Esophagus squamous epithelium (tissue), 5 donors: Measurements from ENCODE around the gene CAPN2. TPM values are rescaled to one million over a fixed set of nuclear protein-coding genes. Genes with fewer than 3 reads are reported as not detected.
"Not testable (repeated sequence)": the region's sequence is repeated elsewhere in the genome, so short reads cannot be mapped to it uniquely, and the experiment has no call there.

Source experiments
- DNase-seq: peaks from one replicate; lab custom pipeline; 2025; lab: John Stamatoyannopoulos, UW
- H3K27ac ChIP-seq, 4 donors: fragments of 200-600 bp; sonication (generic); one replicate each; pipeline ENCODE4 v1.5.1; 2016 to 2019; ENCODE audit warnings: mild to moderate bottlenecking in 1 of 4
- H3K27me3 ChIP-seq, 4 donors: fragments of 200-600 bp; sonication (generic); 1 replicate in 3 of 4; 2 replicates in 1 of 4; pipeline versions ENCODE4 v1.5.1 to v1.6.0; 2017 to 2021; ENCODE audit warnings: antibody characterized with exemption in 1 of 4
- H3K36me3 ChIP-seq, 3 donors: fragments of 200-600 bp; sonication (generic); one replicate each; pipeline ENCODE4 v1.5.1; 2016 to 2019
- H3K4me1 ChIP-seq, 3 donors: fragments of 200-600 bp; sonication (generic); one replicate each; pipeline ENCODE4 v1.5.1; 2017 to 2019
- H3K4me3 ChIP-seq, 4 donors: fragments of 200-600 bp; sonication (generic); 1 replicate in 3 of 4; 2 replicates in 1 of 4; pipeline ENCODE4 v1.5.1; 2016 to 2019; ENCODE audit warnings: mild to moderate bottlenecking in 2 of 4, moderate library complexity in 1 of 4
- H3K9me3 ChIP-seq, 3 donors: fragments of 200-600 bp; sonication (generic); one replicate each; pipeline ENCODE4 v1.5.1; 2016 to 2019
- CTCF ChIP-seq, 6 experiments: fragments of 450-650 bp in 4 of 6; fragments of 200-600 bp in 2 of 6; sonication (generic) in 2 of 6; IDR thresholded peaks; one replicate each; pipeline ENCODE4 v1.5.1; 2016 to 2019; ENCODE audit warnings: antibody characterized with exemption in 6 of 6, mild to moderate bottlenecking in 4 of 6, moderate library complexity in 4 of 6
- POLR2A ChIP-seq, 4 donors: fragments of 450-650 bp; IDR thresholded peaks; one replicate each; pipeline ENCODE4 v1.6.1; 2017; ENCODE audit warnings: antibody characterized with exemption in 4 of 4, mild to moderate bottlenecking in 4 of 4, moderate library complexity in 3 of 4
- WGBS, 2 donors: methylation state at CpG; one replicate each; pipeline ENCODE4 v1.1.5; 2018; 5-methylcytosine and 5-hydroxymethylcytosine counted together
- intact Hi-C: fragments of 100-400 bp; cut with DNase I; formaldehyde crosslinking; loops from one replicate; pipeline ENCODE4 v1.15.0; 2022
- total RNA-seq, 4 donors: library from RNA; depleted of rRNA; stranded (reverse); fragments of >200 nt; gene quantifications; one replicate each; pipeline ENCODE4 v1.1.0, GENCODE V29; 2016
- donor health status: DM: yes; HTN: yes; CAD: no.

CAPN2 gene
- total RNA-seq, 4 donors from 2014 or later, result 145 to 234 (median 177) TPM

DNA sequence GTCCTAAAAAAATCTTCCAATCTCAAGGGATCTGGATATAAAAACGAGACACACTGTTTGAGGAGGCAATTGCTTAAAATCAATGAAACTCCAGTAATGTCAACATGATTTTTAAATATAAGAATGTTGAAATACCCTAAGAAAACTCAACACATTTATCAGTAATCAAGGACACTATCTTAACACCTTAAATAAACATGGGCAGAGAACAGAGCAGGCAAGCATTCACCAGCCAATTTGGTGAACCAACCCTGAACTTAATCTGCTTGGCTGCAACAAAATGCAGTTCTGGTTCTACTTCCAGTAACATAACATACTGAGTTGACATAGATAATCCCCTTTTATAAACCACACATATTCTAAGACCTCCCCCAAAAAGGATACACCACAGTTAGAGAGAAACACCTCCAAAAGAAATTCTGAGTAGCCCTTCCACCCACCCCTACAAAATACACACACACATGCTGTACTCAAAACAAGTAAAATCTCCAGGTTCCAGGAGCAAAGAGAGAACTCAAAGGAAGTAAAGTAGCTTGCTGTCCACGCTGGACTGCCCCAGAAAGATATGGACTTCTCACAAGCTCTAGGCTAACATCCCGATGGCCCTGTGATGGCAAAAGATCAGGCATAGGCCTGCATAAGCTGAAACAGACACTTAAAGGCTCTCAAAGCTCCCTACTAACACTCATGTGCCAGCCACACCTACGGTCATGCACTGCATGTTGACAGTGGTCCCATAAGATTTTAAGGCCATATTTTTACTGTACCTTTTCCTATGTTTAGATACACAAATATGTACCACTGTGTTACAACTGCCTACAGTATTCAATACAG, 102.9 kb downstream of the CAPN2 start:
- peaks cover 0 to 55% (median 13%) of the 10 kb centered on the region in 3 donors for H3K36me3 ChIP-seq
- intact Hi-C loops, result no loop called here
- no peak for DNase-seq
- H3K27ac ChIP-seq, result no peak overlapping the region
- 61 to 69% methylated on average over 3 to 4 of the region's 4 CpGs for WGBS, 2 donors
- no peaks in the 10 kb centered on the region for H3K9me3 ChIP-seq
- H3K27me3 ChIP-seq, result no peaks in the 10 kb centered on the region
- H3K4me3 ChIP-seq, result no peak overlapping the region
- H3K4me1 ChIP-seq, result peaks cover 0 to 17% (median 0%) of the 10 kb centered on the region in 3 donors
- TF ChIP-seq POLR2A (IDR thresholded peaks at IDR 0.05), result no peak
- TF ChIP-seq CTCF (IDR thresholded peaks at IDR 0.05), result no peak

DNA sequence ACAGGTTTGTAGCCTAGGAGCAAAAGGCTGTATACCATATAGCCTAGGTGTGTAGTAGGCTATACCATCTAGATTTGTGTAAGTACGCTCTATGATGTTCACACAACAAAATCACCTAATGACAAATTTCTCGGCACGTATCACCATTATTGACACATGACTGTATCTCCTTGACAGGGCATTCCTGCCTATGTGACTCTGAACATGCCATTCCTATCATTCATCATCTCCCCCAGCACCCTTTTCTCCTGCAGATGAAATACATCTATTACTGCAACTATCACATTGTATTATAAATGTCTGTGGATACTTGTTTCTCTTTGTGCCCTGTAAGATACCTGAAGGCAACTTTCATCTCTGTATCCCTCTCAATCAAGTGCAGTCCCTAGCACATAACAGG, 103.5 kb downstream of the CAPN2 start:
- H3K9me3 ChIP-seq, result no peaks in the 10 kb centered on the region
- TF ChIP-seq CTCF (IDR thresholded peaks at IDR 0.05), result no peak
- no peak for TF ChIP-seq POLR2A (IDR thresholded peaks at IDR 0.05)
- WGBS, 2 donors, result 71 to 93% methylated on average over 3 of the region's 3 CpGs
- H3K27me3 ChIP-seq, result no peaks in the 10 kb centered on the region
- intact Hi-C loops, result no loop called here
- H3K4me1 ChIP-seq, result peaks cover 0 to 17% (median 0%) of the 10 kb centered on the region in 3 donors
- no peak overlapping the region for H3K4me3 ChIP-seq
- no peak overlapping the region for H3K27ac ChIP-seq
- H3K36me3 ChIP-seq, result peaks cover 0 to 61% (median 13%) of the 10 kb centered on the region in 3 donors
- no peak for DNase-seq

DNA sequence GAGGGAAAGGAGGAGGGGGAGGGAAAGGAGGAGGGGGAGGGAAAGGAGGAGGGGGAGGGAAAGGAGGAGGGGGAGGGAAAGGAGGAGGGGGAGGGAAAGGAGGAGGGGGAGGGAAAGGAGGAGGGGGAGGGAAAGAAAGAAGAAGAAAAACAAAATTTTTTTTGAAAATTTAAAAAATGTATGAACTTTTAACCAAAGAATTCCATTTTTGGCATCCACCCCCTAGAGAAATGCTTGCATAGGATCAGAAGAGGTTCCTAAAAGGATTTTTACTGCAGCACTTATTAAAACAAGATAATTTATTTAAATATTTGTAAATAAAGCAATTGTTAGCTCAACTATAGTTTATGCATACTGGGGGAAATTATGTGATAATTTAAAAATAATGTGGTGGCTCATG, 104.9 kb downstream of the CAPN2 start:
- H3K27me3 ChIP-seq, DNase-seq, H3K27ac ChIP-seq, intact Hi-C loops, H3K9me3 ChIP-seq, H3K4me3 ChIP-seq: not testable (repeated sequence)
- Histone ChIP-seq H3K4me1 (peaks cover 0 to 17% (median 0%) of the 10 kb centered on the region in 3 donors), H3K36me3 (peaks cover 0 to 60% (median 13%) of the 10 kb centered on the region in 3 donors)

DNA sequence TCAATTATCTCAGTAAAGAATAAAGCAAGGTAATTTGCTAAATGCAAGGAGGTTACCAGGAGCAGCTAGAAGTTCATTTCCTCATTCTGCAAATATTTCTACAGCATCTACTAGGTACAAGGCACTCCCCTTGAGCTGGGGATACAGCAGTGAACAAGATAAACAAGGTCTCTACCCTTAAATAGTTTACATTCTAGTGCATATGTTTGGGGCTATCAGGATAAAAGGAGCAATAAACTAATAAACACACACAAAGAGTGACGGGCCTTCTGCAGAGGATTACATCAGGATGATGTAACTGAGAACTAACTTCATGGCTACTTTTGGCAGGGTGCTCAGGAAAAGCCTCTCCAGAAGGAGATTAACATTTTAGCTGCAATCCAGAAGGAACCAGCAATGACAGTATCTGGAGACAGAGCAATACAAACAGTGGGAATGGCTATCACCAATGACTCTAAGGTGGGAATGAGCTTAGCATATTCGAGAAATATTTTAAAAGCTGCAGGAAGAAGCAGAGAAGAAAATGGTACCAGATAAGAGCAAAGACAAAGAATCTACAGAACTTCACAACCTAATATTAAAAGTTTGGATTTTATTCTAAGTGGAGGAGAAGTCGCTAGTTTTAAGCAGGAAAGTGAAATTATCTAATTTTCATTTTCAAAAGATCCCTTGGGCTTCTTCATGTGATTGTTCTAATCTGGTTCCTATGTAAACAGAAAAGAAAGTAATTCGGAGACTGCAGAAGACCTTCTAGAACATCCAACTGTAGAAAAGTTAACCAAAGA, 107.6 kb downstream of the CAPN2 start:
- no peak for TF ChIP-seq CTCF (IDR thresholded peaks at IDR 0.05)
- no peak for TF ChIP-seq POLR2A (IDR thresholded peaks at IDR 0.05)
- no peak overlapping the region for H3K27ac ChIP-seq
- intact Hi-C loops, result no loop called here
- 69 to 71% methylated on average over 4 of the region's 4 CpGs for WGBS, 2 donors
- H3K4me3 ChIP-seq, result no peak overlapping the region
- no peak for DNase-seq
- H3K9me3 ChIP-seq, result no peaks in the 10 kb centered on the region
- H3K27me3 ChIP-seq, result no peaks in the 10 kb centered on the region
- H3K36me3 ChIP-seq, result peaks cover 0 to 40% (median 0%) of the 10 kb centered on the region in 3 donors
- H3K4me1 ChIP-seq, result peaks cover 0 to 15% (median 0%) of the 10 kb centered on the region in 3 donors

GRCh38 chr1:223820515-223820858, 108.1 kb downstream of the CAPN2 start:
- no peaks in the 10 kb centered on the region for H3K27me3 ChIP-seq
- no peak overlapping the region for H3K4me3 ChIP-seq
- peaks cover 0 to 40% (median 0%) of the 10 kb centered on the region in 3 donors for H3K36me3 ChIP-seq
- no peak for DNase-seq
- 65 to 75% methylated on average over 2 of the region's 2 CpGs for WGBS, 2 donors
- intact Hi-C loops, result no loop called here
- TF ChIP-seq POLR2A (IDR thresholded peaks at IDR 0.05) (no peak), CTCF (IDR thresholded peaks at IDR 0.05) (no peak)
- no peaks in the 10 kb centered on the region for H3K9me3 ChIP-seq
- H3K27ac ChIP-seq, result no peak overlapping the region
- H3K4me1 ChIP-seq, result peaks cover 0 to 14% (median 0%) of the 10 kb centered on the region in 3 donors
